ENCODE results near the gene RUNX3. TPM values are rescaled to one million over a fixed set of nuclear protein-coding genes. Genes with fewer than 3 reads are reported as not detected.
"Not testable (repeated sequence)": the region's sequence is repeated elsewhere in the genome, so short reads cannot be mapped to it uniquely, and the experiment has no call there.

The RUNX3 gene
- total RNA-seq, 1 donor from 2014 or later = 0.06 TPM

DNA sequence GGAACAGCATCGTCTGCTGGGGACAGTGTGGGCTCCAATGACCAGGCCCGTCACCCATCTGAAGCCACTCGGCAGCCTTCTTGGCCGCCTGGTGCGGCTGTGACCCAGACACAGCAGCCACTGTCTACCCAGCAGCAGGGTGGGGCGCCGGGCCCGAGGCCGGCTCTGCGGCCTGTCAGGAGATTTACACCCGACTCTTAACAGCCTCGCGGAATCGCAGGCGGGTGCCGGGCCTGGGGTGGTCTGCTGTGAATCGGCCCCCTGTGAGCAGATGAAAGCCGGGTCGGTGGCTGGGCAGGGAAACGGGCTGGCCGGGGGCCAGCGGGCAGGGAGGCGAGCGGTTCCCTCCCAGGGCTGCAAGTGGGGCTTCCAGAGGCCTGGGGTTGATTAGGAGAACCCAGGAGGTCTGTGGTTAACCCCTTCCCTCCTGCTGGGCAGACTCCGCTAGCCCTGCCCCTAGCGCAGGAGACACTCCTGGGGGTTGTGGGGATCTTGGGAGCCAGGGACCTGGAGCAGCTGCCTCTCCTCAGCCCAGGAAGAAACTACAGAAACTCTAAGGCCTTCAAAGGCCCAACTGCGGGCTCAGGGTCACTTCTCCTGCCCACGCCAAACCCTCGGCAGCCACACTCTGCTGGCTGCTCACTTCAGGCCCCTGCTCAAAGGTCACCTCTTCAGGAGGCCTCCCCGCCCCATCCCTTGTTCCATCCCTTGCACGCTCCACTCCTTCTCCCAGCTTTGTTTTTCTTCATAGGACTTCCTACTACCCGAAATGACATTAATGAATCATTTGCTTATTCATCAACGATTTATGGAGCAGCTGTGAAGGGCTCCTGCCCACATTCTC lies 15.6 kb downstream of the RUNX3 start:
- no peak for DNase-seq (ENCODE audit: extremely low read depth, low read depth, low spot score)

DNA sequence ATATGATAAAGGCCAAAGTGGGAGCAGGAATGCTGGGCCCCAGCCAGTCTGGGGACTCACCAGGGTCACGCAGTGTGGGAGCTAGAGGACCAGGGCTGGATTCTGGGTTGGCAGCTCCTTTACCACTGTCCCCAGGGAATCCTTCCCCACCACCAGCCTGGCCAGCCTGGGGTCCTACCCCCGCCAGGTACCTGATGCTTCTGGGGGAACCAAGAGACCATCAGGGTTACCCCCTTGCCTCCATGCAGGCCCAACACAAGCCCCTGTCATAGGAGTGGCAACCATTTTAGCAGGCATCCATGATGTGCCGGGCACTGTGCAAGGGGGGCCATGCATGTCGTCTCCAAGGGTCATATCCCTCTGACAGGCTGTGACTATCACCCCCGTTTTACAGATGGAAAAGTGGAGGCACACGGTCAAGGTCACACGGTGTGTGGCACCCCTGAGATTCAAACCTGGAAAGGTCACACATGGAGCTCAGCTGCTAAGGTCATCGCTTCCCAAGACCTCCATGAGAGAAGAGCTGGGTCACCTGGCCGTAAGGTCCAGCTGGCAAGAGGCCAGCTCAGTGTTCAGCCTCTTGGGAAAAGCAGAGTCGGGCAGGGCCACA lies 16.4 kb downstream of the RUNX3 start:
- DNase-seq (ENCODE audit: extremely low read depth, low read depth, low spot score) = no peak

DNA sequence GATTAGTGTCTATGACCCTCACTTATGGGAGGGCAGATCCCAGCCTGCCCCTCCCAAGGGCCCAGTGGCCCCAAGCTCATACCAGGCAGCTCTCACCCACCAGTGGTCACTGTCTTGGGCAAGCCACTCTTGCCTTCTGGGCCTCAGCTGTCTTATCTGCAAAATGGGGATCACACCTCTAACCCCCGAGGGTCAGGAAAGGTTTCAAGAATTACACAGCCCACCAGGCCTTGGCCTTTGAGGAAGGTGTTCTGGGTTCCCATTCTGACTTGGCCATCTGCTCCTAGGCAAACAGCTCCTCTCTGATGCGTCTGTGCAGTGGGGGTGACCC lies 16.8 kb downstream of the RUNX3 start:
- DNase-seq (ENCODE audit: extremely low read depth, low read depth, low spot score) = no peak

DNA sequence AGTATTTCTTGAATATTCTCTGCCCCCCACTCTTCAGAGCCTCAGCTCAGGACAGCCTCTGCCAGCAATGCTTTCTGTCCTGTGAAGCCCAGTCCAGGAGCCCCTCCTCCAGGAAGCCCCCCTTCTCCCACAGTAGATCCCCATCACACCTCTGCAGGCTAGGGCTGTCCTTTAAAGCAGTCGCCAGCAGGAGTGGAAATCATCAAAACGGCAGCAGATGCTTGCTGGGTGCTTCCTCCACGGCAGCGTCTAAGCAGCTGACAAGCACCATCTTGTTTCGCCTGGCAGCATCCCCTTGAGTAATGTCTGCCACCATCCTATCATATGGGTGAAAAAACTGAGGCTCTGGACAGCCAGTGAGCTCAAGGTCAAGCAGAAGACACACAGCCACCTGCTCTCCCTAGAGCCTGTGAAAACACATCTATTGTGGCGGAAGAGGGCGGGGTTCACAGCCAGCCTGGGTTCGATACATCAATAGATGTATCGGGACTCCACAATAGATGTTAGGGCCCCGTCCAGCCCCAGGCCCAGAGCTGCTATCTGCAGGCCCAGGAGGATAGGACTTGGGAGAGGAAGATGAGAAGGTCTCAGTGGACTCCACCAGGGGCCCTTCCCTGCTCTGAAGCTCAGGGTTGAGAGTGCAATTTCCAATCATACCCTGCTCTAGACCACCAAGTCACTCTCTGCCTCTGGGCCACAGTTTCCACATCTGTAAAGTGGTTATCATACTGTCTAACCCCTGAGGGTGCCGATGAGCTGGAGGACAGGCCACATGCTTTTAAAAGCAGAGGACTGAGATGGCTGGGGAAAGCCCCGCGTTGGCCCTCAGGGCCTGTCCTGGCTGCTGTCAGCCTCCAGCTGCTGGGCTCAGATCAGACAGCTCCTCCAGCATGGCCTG lies 17.5 kb downstream of the RUNX3 start:
- DNase-seq (ENCODE audit: extremely low read depth, low read depth, low spot score) = no peak

DNA sequence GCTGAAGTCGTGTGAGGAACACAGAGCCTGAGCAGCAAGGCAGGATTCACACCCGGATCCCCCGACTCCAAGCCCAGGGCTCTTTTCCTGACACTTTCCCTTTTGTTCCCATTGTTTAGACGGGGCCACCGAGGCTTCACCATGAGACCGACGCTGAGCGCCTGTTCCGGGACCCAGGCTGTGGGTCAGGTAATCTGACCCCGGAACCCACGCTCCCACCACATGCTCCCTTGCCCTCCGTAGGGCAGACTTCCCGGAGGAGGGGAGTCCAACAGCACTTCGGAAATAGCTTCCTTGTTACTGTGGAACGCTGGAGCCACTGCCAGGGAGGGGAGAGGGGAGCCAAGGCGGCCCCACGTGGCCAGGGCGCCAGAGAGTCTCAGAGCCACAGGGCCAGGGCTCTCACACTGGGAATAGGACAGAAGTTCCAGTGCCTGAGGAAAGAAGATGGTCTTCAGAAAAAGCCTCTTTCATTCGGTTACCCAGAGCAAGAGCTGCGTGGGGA lies 18.4 kb downstream of the RUNX3 start:
- no peak for DNase-seq (ENCODE audit: extremely low read depth, low read depth, low spot score)

DNA sequence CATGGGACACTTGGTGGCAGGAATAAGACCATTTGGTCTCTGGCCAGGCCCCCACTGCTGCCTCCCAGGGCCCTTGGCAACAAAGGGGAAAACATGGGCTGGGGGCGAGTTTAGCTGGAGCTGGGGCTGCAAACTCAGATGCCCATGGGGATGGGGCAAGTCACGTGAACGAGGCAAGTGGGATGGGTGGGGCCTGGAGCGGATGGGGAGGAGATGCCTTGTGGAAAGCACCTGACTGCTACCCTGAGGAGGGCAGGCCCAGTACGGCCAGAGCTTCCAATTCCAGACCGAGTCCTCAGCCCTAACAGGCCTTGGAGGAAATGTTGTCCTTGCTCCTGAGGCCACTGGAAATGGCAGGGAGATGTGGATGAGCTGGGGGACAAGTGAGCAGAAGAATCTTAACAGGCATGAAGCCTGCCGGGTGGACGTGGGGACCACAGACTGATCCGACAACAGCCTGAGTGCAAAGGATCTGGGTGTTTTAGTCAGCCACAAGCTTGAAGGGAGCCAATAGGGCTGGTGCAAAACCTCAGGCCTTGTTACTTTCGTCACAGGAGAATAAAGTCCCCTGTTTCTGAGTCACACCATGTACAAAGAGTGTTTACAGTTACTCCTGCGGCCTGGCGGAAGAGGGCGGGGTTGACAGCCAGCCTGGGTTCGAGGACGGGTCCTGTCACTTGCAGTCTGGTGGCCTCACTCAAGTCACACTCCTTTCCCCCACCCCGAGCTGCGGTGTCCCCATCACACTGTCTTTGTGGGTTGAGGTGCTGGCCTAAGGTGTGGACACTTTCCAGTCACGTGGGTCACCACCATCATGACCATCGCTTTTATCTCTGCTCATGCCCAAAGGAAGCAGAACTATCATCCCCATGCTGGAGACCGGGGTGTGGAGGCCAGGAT lies 19.1 kb downstream of the RUNX3 start:
- DNase-seq (ENCODE audit: extremely low read depth, low read depth, low spot score) = no peak

DNA sequence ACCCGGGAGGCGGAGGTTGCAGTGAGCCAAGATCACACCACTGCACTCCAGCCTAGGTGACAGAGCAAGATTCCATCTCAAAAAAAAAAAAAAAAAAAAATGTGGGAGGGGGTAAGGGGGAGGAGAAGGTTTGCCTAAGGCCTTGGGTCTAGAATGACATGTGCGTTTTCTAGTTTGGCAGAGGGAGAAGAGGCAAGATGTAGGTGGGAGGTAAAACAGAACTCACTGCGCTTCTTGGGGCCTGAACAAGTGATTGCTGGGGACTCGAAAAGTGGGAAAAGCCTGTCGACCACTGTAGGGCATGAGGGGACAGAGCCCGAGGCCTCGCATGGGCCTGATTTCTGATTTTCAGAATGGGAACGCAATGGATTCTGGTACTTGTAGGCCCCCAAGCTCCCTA lies 19.9 kb downstream of the RUNX3 start:
- DNase-seq (ENCODE audit: extremely low read depth, low read depth, low spot score) = no peak

DNA sequence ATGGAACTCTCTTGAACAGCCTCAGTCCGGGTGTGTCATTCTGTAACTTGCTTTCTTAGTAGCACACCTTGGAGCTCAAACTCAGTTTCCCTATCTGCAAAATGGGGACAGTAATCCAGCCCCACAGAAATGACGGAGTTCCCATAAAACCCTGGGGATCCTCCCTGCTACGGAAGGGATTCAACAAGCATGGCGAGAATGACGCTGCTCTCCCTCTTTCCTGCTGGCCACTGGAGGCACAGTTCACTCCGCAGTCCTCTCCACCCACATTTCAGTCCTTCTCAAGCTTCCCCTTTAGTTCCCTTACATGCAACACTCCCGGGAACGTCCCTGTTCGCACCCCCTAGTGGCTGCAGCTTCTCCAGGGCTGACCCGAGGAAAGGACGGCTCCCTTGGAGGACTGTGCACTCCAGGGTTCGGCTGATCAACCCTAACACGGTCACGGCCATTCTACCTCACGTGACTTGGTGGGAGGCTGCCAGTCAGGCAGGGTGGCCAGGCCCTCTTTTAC lies 20.6 kb downstream of the RUNX3 start:
- no peak for DNase-seq (ENCODE audit: extremely low read depth, low read depth, low spot score)

DNA sequence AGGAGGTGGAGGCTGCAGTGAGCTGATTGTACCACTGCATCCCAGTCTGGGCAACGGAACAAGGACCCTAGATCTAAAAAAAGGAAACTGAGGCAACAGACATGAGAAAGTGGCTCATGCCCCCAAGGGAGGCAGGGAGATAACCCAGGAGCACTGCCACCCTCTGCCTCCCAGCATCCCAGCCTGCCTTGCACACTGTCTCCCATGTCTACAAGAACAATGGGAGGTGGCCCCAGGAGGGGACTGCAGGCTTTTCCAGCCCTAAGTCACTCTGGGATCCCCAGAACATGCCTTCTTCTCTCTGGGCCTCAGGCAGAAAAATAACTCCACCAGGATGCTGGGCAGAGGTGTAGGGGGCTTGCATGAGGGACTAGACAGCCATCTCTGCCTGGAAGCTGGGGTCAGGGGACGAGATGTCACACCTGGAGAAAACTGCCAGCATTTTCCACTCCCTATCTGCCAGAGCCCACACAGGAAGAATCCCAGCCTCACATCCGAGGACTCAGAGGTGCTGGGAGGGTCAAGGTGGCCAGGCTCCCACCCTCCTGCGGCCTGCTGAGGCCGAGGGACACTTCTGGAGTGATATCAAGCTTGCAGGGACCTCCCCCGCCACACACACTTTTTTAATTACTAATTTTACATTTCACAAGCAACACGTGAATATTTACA lies 21.4 kb downstream of the RUNX3 start:
- DNase-seq (ENCODE audit: extremely low read depth, low read depth, low spot score) = no peak

DNA sequence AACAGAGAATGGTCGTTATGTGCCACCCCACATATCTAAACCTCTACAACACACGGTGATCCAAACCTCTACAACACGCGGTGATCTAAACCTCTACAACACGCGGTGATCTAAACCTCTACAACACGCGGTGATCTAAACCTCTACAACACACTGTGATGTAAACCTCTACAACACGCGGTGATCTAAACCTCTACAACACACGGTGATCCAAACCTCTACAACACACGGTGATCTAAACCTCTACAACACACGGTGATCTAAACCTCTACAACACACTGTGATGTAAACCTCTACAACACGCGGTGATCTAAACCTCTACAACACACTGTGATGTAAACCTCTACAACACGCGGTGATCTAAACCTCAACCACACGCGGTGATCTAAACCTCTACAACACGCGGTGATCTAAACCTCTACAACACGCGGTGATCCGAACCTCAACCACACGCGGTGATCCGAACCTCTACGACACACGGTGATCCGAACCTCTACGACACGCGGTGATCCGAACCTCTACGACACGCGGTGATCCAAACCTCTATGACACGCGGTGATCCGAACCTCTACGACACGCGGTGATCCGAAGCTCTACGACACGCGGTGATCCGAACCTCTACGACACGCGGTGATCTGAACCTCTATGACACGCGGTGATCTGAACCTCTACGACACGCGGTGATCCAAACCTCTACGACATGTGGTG lies 22.3 kb downstream of the RUNX3 start:
- DNase-seq (ENCODE audit: extremely low read depth, low read depth, low spot score) = not testable (repeated sequence)

DNA sequence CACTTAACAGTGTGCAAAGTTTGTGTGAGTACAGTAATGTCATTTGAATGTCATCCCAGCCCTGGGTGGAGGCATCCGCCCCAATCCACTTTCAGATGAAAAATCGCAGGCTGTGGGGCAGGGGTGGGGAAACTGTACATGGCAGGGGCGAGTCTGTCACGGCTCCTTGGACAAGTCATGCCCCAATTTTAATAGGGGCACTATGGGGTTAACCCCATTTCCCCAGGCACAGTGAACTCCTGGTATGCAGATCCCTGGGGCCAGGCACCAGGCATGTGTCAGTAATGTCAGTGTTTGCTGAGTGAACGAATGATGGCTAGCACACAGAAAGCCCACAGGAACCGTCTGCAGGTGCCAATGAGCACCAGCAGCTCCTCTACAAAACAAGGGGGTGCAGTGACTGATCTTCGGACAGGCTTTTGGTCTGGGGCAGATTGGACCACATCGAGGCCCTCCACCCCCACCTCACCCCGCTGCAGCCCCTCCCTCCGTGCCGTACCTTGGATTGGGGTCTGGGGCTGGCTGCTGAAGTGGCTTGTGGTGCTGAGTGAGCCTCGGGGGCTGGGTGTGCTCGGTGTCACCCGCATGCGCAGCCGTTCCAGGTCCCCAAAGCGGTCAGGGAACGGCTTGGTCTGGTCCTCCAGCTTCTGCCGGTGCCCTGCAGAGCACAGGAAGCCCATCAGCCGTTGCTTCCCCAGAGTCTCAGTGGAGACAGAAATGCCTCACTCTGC lies 23.2 kb downstream of the RUNX3 start:
- DNase-seq (ENCODE audit: extremely low read depth, low read depth, low spot score) = no peak

DNA sequence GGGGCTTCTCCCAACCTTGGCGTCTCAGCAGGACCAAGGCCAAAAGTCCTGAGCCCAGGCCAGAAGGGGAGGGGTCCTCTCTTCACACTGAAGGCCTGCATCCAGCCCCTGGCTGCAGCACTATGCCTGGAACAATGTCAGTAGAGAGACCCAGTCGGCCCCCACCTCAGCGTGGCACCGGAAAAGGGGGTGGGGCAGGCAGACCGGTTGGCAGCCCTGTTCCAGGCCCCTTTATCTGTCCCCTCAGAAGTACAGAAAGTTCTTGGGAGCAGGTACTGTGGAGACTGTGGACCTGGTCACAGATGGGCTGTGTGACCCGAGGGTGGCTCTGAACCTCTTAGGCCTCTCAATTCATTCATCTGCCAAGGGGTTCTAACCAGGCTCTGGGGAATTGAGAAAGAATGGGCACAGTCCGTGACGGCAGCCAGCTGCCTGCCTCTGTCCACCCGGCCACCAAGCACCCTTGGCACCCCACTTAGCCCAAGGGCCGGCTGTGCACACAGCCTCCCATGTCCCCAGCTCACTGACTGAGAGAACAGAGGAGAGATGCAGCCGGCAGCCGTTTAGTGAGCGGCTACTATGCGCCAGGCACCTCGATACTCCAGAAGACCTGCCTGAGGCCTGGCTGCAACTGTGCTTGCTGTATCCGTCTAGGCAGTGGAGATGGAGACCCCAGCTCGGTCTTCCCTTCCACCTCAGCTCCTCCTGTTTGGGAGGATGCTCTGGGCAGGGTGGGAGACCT lies 23.9 kb downstream of the RUNX3 start:
- DNase-seq (ENCODE audit: extremely low read depth, low read depth, low spot score) = no peak

DNA sequence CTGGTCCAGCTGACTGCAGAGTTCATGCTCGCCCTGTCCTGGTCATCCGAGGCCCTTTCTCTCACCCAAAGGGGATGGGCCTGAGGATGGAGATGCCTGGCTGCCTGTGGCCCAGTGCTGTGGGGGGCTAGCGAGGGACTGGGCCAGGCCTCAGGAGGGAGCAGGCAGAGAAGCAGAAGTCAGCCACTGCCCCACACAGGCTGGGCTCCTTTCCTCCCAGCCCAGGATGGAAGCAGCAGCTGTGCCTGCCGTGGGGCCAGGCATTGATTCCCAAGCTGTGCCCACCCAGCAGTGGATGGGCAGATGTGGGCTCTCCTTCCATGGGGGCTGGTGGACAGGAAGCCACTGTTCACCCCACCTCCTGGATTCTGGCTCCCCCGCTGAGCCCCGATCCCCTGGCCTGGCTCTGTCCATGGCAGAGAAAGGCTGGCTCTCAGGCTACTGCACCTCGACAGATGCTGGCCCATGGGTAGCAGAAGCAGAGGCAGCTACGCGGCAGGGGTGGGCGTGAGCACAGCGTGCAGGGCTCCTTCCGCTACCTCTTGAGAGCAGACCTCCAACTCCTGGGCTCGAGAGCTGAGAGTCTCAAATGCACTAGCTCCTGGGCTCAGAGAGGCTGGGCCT lies 24.6 kb downstream of the RUNX3 start:
- DNase-seq (ENCODE audit: extremely low read depth, low read depth, low spot score) = no peak

DNA sequence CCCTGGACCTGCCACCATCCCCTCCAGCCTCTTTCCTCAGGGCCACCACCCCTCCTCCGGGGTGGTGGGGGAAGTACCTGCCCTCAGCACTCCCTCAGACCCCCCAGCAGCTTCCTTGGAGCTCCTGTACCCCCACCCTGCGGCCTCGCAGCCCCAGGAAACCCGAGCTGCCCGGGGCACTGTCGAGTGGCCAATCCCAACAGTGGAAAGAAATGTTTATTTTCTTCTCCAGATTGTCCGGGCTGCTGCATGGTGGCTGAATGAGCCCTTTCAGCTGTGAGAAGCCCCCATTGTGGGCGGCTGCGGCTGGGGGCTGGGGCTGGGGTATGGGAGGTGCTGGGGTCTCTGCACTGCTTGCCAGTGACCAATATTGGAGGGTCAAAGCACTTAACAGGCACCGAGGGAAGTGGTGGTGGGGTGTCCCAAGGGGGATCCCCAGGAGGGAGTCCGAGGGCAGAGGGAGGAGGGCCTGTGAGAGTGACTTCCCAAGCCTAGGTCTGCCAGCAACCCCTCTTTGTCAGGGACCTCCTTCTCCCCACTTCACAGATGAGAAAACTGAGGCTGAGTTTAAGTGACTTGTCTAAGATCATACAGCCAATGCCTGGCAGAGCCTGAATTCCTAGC lies 25.2 kb downstream of the RUNX3 start:
- no peak for DNase-seq (ENCODE audit: extremely low read depth, low read depth, low spot score)

DNA sequence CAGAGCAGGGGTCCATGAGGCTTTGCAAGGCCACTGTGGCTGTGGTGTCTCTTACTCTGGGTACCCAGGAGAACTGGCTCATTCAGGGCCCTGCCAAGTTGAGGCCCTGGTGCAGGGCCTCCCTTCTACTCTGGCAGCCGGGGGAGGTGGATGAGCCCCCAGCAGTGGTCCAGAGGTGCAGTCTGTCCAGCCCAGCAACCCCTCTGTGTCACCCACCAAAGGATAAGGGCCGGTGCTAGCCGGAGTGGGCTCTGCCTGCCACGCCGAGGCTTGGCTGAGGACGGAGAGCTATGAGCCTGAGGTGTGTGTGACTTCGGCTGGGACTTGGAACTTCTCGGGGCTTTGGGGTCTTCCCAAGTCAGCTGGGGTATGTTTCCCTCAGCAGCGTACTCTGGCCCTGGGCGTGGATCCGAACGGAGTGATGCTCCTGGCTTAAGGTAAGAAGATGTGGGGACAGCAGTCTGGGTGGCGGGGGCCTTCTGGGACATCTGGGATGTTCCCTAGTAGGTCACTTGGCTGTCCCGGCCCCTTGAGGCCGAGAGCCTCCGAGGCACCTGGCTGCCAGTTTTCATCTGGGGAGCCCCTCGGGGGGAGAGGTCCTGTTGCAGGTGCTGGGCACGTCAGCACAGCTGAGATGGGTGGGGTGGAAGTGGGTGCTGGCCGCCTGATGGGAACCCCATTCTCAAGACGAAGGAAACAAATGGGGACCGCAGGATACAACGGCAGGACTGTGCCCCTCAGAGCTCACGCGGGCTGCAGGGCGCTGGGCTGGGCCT lies 25.9 kb downstream of the RUNX3 start:
- no peak for DNase-seq (ENCODE audit: extremely low read depth, low read depth, low spot score)

DNA sequence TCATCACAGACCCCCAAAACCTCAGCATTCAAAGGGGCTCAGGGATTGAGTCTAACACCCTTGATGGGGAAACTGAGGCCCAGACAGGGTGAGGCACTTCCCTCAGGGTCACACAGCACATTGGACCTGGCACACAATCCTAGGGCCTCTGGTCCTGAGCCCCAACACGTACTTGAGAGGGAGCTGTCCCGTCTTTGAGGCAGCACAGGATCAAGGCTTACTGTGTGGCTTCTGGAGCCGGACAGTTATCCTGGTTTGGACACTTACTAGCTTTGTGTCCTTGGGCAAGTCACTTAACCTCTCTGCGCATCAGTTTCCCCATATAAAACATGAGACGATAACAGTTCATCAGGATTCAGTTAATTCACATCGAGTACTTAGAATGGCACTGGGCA lies 26.5 kb downstream of the RUNX3 start:
- DNase-seq (ENCODE audit: extremely low read depth, low read depth, low spot score) = no peak
